K562 (cell line): ENCODE results near the gene ZNF473. TPM values are rescaled to one million over a fixed set of nuclear protein-coding genes. Genes with fewer than 3 reads are reported as not detected.

Experiments used
- ATAC-seq: fragments of 200-7000 bp; cut with Tn5 transposase; 3 replicates; pipeline ENCODE4 v1.9.1; 2020; ENCODE audit warnings: moderate library complexity
- BruUV-seq: library from RNA; stranded (reverse); fragments of 400-500 nt; replicated peaks from 2 replicates; lab custom pipeline; 2021; lab: Mats Ljungman, UMichigan
- CTCF ChIA-PET: fragments of 300-600 bp; formaldehyde crosslinking; extraction: SDS; loops from one replicate; lab custom pipeline; 2021; ENCODE audit warnings: low intra/inter-chr PET ratio; lab: Yijun Ruan, JAX
- POLR2A ChIA-PET: fragments of 300-600, 350-650 bp; sonication (Branson Sonifier 250); formaldehyde crosslinking; extraction: SDS; loops from one replicate; lab custom pipeline; 2021; ENCODE audit warnings: antibody characterized with exemption, inconsistent platforms; lab: Yijun Ruan, JAX
- DNase-seq, 4 experiments: peaks; one replicate each; pipeline versions ENCODE4 v3.0.0 to v3.0.0-alpha.2; 2011 to 2018; ENCODE audit warnings: low spot score in 3 of 4, mixed read lengths in 3 of 4; ENCODE audit errors: extremely low read depth in 1 of 4
- FAIRE-seq: peaks from 2 replicates; lab custom pipeline; 2011; peaks lifted over from hg19 to GRCh38; lab: Jason Lieb, UNC
- H2AFZ ChIP-seq: 2 replicates; pipeline ENCODE4 v1.6.0; 2011; ENCODE audit warnings: low read depth, low read length, control low read depth, inconsistent platforms
- H3K27ac ChIP-seq: fragments of 200-600 bp; 3 replicates; pipeline ENCODE4 v1.8.0; 2011; ENCODE audit warnings: low read depth, mild to moderate bottlenecking, control low read depth, inconsistent platforms, low read length, moderate library complexity, mixed read lengths; ENCODE audit errors: extremely low read depth
- H3K27me3 ChIP-seq, 2 experiments: fragments of 300-600 bp in 1 of 2; 2 replicates in 1 of 2; 3 replicates in 1 of 2; pipeline versions ENCODE4 v1.6.0 to v1.8.0; 2011; ENCODE audit warnings: inconsistent platforms in 2 of 2, low read length in 2 of 2, mild to moderate bottlenecking in 1 of 2, mixed read lengths in 1 of 2, moderate library complexity in 1 of 2; ENCODE audit not compliant: control insufficient read depth in 2 of 2, insufficient read depth in 2 of 2
- H3K36me3 ChIP-seq: fragments of 300-600 bp; 3 replicates; pipeline ENCODE4 v1.8.0; 2011; ENCODE audit warnings: mild to moderate bottlenecking, low read length, inconsistent platforms; ENCODE audit not compliant: control insufficient read depth, insufficient read depth
- H3K4me1 ChIP-seq, 2 experiments: fragments of 200-600 bp in 1 of 2; replicated peaks in 1 of 2; 2 replicates in 1 of 2; 3 replicates in 1 of 2; pipeline versions ENCODE4 v1.5.1 to v1.8.0; 2011; ENCODE audit warnings: inconsistent platforms in 2 of 2, low read length in 2 of 2, mild to moderate bottlenecking in 1 of 2, mixed read lengths in 1 of 2, moderate library complexity in 1 of 2; ENCODE audit not compliant: control insufficient read depth in 2 of 2, insufficient read depth in 2 of 2
- H3K4me2 ChIP-seq: 2 replicates; pipeline ENCODE4 v1.6.1; 2011; ENCODE audit warnings: low read length, control low read depth, inconsistent platforms, mixed read lengths; ENCODE audit not compliant: insufficient read depth
- H3K4me3 ChIP-seq: fragments of 200-600 bp; sonication (generic), shearing (Covaris generic); 2 replicates; pipeline ENCODE4 v1.5.1; 2016; ENCODE audit warnings: control low read depth, inconsistent platforms
- H3K79me2 ChIP-seq: fragments of 200-600 bp; 3 replicates; pipeline ENCODE4 v1.8.0; 2011; ENCODE audit warnings: low read length, inconsistent platforms; ENCODE audit not compliant: control insufficient read depth, insufficient read depth
- H3K9ac ChIP-seq, 2 experiments: 2 replicates each; pipeline versions ENCODE4 v1.6.0 to v1.6.1; 2011; ENCODE audit warnings: low read depth in 2 of 2, low read length in 2 of 2, control low read depth in 1 of 2, inconsistent platforms in 1 of 2, mild to moderate bottlenecking in 1 of 2, mixed read lengths in 1 of 2; ENCODE audit not compliant: insufficient read depth in 1 of 2
- H3K9me1 ChIP-seq: one replicate; pipeline ENCODE4 v1.6.0; 2011; ENCODE audit warnings: inconsistent platforms, mild to moderate bottlenecking, low read length, moderate library complexity; ENCODE audit not compliant: control insufficient read depth, insufficient read depth
- H3K9me3 ChIP-seq: replicated peaks from 2 replicates; pipeline ENCODE4 v1.5.1; 2011; ENCODE audit warnings: low read depth, low read length, inconsistent platforms; ENCODE audit not compliant: control insufficient read depth, insufficient read depth
- H4K20me1 ChIP-seq: replicated peaks from 2 replicates; pipeline ENCODE4 v1.6.1; 2011; ENCODE audit warnings: low read length, inconsistent platforms, mixed read lengths; ENCODE audit not compliant: control insufficient read depth, insufficient read depth
- ARID1B ChIP-seq: fragments of 450-650 bp; IDR thresholded peaks from 2 replicates; pipeline ENCODE4 v1.6.1; 2016; ENCODE audit warnings: antibody characterized with exemption, mild to moderate bottlenecking, inconsistent platforms
- CTBP1 ChIP-seq: fragments of 450-650 bp; IDR thresholded peaks from 2 replicates; pipeline ENCODE4 v1.6.1; 2016; ENCODE audit warnings: borderline replicate concordance
- HMGN3 ChIP-seq: IDR thresholded peaks from 2 replicates; pipeline ENCODE4 v1.6.1; 2011; ENCODE audit warnings: borderline replicate concordance, low read depth, mild to moderate bottlenecking, mixed read lengths, low read length; ENCODE audit not compliant: insufficient read length; ENCODE audit errors: extremely low read depth
- JUN ChIP-seq, 2 experiments: sonication (generic) in 1 of 2; formaldehyde crosslinking in 1 of 2; IDR thresholded peaks; 2 replicates each; pipeline versions ENCODE4 v1.6.1 to v1.8.0; 2012 to 2022; ENCODE audit warnings: borderline replicate concordance in 2 of 2, mild to moderate bottlenecking in 2 of 2, improper control_type of control experiment in 1 of 2, low read depth in 1 of 2, low read length in 1 of 2, missing genetic modification reagents in 1 of 2
- JUND ChIP-seq, 2 experiments: IDR thresholded peaks; 2 replicates in 1 of 2; 3 replicates in 1 of 2; pipeline ENCODE4 v1.6.1; 2011; ENCODE audit warnings: borderline replicate concordance in 2 of 2, low read depth in 2 of 2, low read length in 2 of 2, improper control_type of control experiment in 1 of 2, missing biosample characterization in 1 of 2, missing genetic modification characterization in 1 of 2, missing genetic modification reagents in 1 of 2
- MECOM ChIP-seq: fragments of 250-450 bp; sonication (Bioruptor Pico); IDR thresholded peaks from 2 replicates; pipeline ENCODE4 v1.8.0; 2022; ENCODE audit warnings: inconsistent platforms
- MEF2D ChIP-seq: conservative IDR thresholded peaks from 2 replicates; pipeline ENCODE4 v1.6.1; 2016; ENCODE audit warnings: low read depth, missing genetic modification characterization, missing compliant biosample characterization
- MTA1 ChIP-seq: fragments of 450-650 bp; IDR thresholded peaks from 2 replicates; pipeline ENCODE4 v1.6.1; 2017; ENCODE audit warnings: borderline replicate concordance
- SMARCA4 ChIP-seq: fragments of 450-650 bp; IDR thresholded peaks from 2 replicates; pipeline ENCODE4 v1.6.1; 2016
- TEAD2 ChIP-seq: fragments of 450-650 bp; IDR thresholded peaks from 2 replicates; pipeline ENCODE4 v1.6.1; 2016; ENCODE audit warnings: missing genetic modification characterization, control low read depth, missing compliant biosample characterization
- WHSC1 ChIP-seq: IDR thresholded peaks from one replicate; pipeline ENCODE4 v1.6.1; 2012; ENCODE audit warnings: low read length, control low read depth, inconsistent platforms
- ZC3H11A ChIP-seq: IDR thresholded peaks from 2 replicates; pipeline ENCODE4 v1.6.1; 2012; ENCODE audit warnings: low read depth, low read length, improper control_type of control experiment
- WGBS: fragments of 100-300 bp; shearing (Covaris generic); methylation state at CpG from one replicate; pipeline ENCODE4 v1.1.6; 2016; ENCODE audit warnings: low coverage, mixed read lengths; ENCODE audit not compliant: insufficient coverage; ENCODE audit errors: missing lambda C conversion rate; 5-methylcytosine and 5-hydroxymethylcytosine counted together
- in situ Hi-C: fragments of 300-500 bp; cut with MboI; formaldehyde crosslinking; loops from 4 replicates; pipeline ENCODE4 v1.15.0; 2018; ENCODE audit warnings: inconsistent platforms, mixed read lengths
- intact Hi-C: fragments of 100-400 bp; cut with micrococcal nuclease; formaldehyde crosslinking; loops from 2 replicates; pipeline ENCODE4 v1.14.2; 2022
- polyA plus RNA-seq, 8 experiments: library from polyadenylated mRNA; depleted of rRNA in 4 of 8; stranded (reverse) in 5 of 8; unstranded in 3 of 8; fragments of >200 nt; fragmentation: Nextera tagmentation in 2 of 8; fragmentation: Illumina TruSeq in 1 of 8; extraction: Ambion mirVana in 2 of 8; extraction: Trizol in 1 of 8; gene quantifications; 2 replicates each; pipeline versions ENCODE4 v1.2.1 to v1.2.3, GENCODE V29; 2011 to 2014; ENCODE audit warnings: inconsistent platforms in 1 of 8, missing spikeins in 1 of 8
- total RNA-seq, 7 experiments: library from RNA; depleted of rRNA in 6 of 7; stranded (reverse); fragments of >200 nt in 6 of 7; fragmentation: Illumina TruSeq in 2 of 7; extraction: Trizol in 2 of 7; gene quantifications; 2 replicates each; pipeline versions ENCODE4 v1.2.1 to v1.2.3, GENCODE V29; 2011 to 2021; ENCODE audit warnings: low replicate concordance in 1 of 7
- TF ChIP-seq, protein P1 (sequence below): fragments of 450-650 bp; formaldehyde crosslinking; IDR thresholded peaks from 2 replicates; pipeline ENCODE4 v1.4.0; 2022; ENCODE audit warnings: missing genetic modification characterization

The ZNF473 gene
- total and polyA plus RNA-seq, 9 of the 15 experiments (the other 6 are each of a cell fraction or from before 2014, with no cell fraction given), result 8.2 to 34.0 (median 28.5) TPM

DNA sequence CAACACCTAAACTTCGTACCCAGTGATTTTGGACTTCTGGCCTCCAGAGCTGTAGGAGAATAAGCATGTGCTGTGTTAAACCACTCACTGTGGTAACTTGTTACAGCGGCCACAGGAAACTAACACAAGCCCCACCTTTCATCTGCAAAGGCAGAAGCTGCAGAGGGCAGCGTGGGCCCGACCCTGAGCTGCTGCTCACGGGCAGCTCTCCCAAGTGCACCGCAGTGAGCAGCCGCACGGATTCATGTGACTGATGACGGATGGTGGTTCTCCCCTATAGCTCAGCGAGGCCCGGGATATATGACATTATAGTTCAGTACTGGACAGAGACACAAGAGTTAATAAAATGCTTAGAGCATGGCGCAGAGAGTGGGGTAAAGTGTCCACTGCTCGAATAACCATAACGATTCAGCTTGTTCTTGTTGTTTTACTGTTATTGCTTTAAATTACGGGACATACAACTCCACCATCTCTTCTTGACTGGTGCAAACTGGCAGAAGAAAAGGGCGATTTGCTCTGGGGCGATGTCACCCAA, 22.5 kb upstream of the ZNF473 start:
- H3K27ac ChIP-seq, result no peak overlapping the region

GRCh38 chr19:50003810-50004419, 21.9 kb upstream of the ZNF473 start:
- BruUV-seq, result no TSS peak
- H3K4me2 ChIP-seq, result peak overlapping the region; percentile 66
- 54% methylated on average over 10 of the region's 11 CpGs for WGBS
- FAIRE-seq, result peak; percentile 96
- no peaks in the 10 kb centered on the region for H3K9me3 ChIP-seq
- H3K4me1 ChIP-seq, result peaks cover 8 to 17% of the 10 kb centered on the region in 2 experiments
- peak; percentile 50 to 80 (median 66) for DNase-seq
- peak overlapping the region; percentile 22 to 67; a peak in 2 of 4 replicates for H3K9ac ChIP-seq
- H3K79me2 ChIP-seq, result no peaks in the 10 kb centered on the region; the same call in 2 of the 3 replicates
- ChIA-PET POLR2A (interaction anchor here (0.6 to 2.3 kb wide), 5 partner anchors 9 to 349 kb away, joined by 3 to 10 read pairs (median 4); partner anchors contain the start of gene ZNF473), CTCF (no interaction called here)
- intact Hi-C loops (no loop called here), in situ Hi-C loops (no loop called here)
- no peaks in the 10 kb centered on the region; the same call in 1 of the 2 replicates for H4K20me1 ChIP-seq
- no peak overlapping the region for H3K4me3 ChIP-seq
- peaks cover 86% of the 10 kb centered on the region; the same call in 2 of the 3 replicates for H3K36me3 ChIP-seq
- peaks cover 9% of the 10 kb centered on the region for H3K9me1 ChIP-seq
- H3K27ac ChIP-seq, result peak overlapping the region; percentile 79; the same call in 2 of the 3 replicates
- peak; percentile 85 for ATAC-seq
- H3K27me3 ChIP-seq, result no peaks in the 10 kb centered on the region
- no peak overlapping the region for H2AFZ ChIP-seq
- no peak for TF ChIP-seq ZC3H11A
- no peak for TF ChIP-seq TEAD2 (tag)
- peak; percentile 33; the same call in 1 of the 2 replicates for TF ChIP-seq MTA1
- peak; percentile 84 for TF ChIP-seq JUN (IDR thresholded peaks at IDR 0.05; ENCODE audit: borderline replicate concordance, low read depth, low read length)
- TF ChIP-seq JUN (CRISPR knock-in tag; IDR thresholded peaks at IDR 0.05; ENCODE audit: borderline replicate concordance), result no peak; the same call in 1 of the 2 replicates
- TF ChIP-seq WHSC1, result no peak
- TF ChIP-seq ARID1B, result peak; percentile 68
- no peak for TF ChIP-seq CTBP1
- TF ChIP-seq JUND (IDR thresholded peaks at IDR 0.05; ENCODE audit: borderline replicate concordance, low read depth, low read length), result peak; percentile 95
- peak; percentile 91 for TF ChIP-seq JUND (tag; IDR thresholded peaks at IDR 0.05; ENCODE audit: borderline replicate concordance, low read depth, low read length)
- TF ChIP-seq SMARCA4, result peak; percentile 70; the same call in 1 of the 2 replicates
- TF ChIP-seq MECOM, result no peak
- TF ChIP-seq, protein P1, sequence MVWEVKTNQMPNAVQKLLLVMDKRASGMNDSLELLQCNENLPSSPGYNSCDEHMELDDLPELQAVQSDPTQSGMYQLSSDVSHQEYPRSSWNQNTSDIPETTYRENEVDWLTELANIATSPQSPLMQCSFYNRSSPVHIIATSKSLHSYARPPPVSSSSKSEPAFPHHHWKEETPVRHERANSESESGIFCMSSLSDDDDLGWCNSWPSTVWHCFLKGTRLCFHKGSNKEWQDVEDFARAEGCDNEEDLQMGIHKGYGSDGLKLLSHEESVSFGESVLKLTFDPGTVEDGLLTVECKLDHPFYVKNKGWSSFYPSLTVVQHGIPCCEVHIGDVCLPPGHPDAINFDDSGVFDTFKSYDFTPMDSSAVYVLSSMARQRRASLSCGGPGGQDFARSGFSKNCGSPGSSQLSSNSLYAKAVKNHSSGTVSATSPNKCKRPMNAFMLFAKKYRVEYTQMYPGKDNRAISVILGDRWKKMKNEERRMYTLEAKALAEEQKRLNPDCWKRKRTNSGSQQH, result 0 out of 2 replicates have a peak, but pooled peaks have one; percentile 42
- peak; percentile 85 for TF ChIP-seq MEF2D

More for the DNA sequence above, 22.5 kb upstream of the ZNF473 start:
- WGBS, result 87% methylated on average over 17 of the region's 17 CpGs
- H3K4me2 ChIP-seq, result no peak overlapping the region
- H3K4me3 ChIP-seq, result no peak overlapping the region
- ChIA-PET POLR2A (interaction anchor here (0.6 to 2.3 kb wide), 5 partner anchors 8 to 349 kb away, joined by 3 to 10 read pairs (median 4); partner anchors contain the start of gene ZNF473), CTCF (no interaction called here)
- in situ Hi-C loops, result no loop called here
- no peak overlapping the region for H2AFZ ChIP-seq
- peaks cover 9% of the 10 kb centered on the region for H3K9me1 ChIP-seq
- ATAC-seq, result no peak
- FAIRE-seq, result no peak
- no peak for TF ChIP-seq HMGN3
- no peak overlapping the region for H3K9ac ChIP-seq
- H3K27me3 ChIP-seq, result no peaks in the 10 kb centered on the region
- H3K36me3 ChIP-seq, result peaks cover 81% of the 10 kb centered on the region; the same call in 2 of the 3 replicates
- no peaks in the 10 kb centered on the region for H3K9me3 ChIP-seq
- intact Hi-C loops, result no loop called here
- DNase-seq, result no peak
- no TSS peak for BruUV-seq
- H3K4me1 ChIP-seq, result peaks cover 8 to 17% of the 10 kb centered on the region in 2 experiments
- no peaks in the 10 kb centered on the region; the same call in 2 of the 3 replicates for H3K79me2 ChIP-seq
- H4K20me1 ChIP-seq, result no peaks in the 10 kb centered on the region
